SK-N-MC (cell line): ENCODE measurements around the gene PTGS2.

Source experiments
- EZH2 ChIP-seq: fragments of 200-600 bp; sonication (generic); IDR thresholded peaks from one replicate; pipeline ENCODE4 v1.6.1; 2017; ENCODE audit warnings: antibody characterized with exemption
- POLR2AphosphoS5 ChIP-seq: IDR thresholded peaks from 2 replicates; pipeline ENCODE4 v1.6.1; 2012; ENCODE audit warnings: mild to moderate bottlenecking, low read depth, low read length, borderline replicate concordance

GRCh38 chr1:186657481-186657880, 22.7 kb downstream of the PTGS2 start:
- TF ChIP-seq POLR2AphosphoS5 (no peak), EZH2 (no peak)
